NB4 (cell line): ENCODE data around the gene PAPSS2.

Experiments used
- CTCF ChIP-seq: IDR thresholded peaks from one replicate; pipeline ENCODE4 v1.5.1; 2012; ENCODE audit warnings: low read depth, low read length
- MAX ChIP-seq: IDR thresholded peaks from 2 replicates; pipeline ENCODE4 v1.6.1; 2011; ENCODE audit warnings: low read depth, low read length
- MYC ChIP-seq: IDR thresholded peaks from 2 replicates; pipeline ENCODE4 v1.6.1; 2011; ENCODE audit warnings: low read depth, low read length
- POLR2A ChIP-seq: IDR thresholded peaks from 2 replicates; pipeline ENCODE4 v1.6.1; 2011; ENCODE audit warnings: mild to moderate bottlenecking; ENCODE audit not compliant: insufficient read length; ENCODE audit errors: extremely low read depth

- TF ChIP-seq CTCF (no peak), POLR2A (no peak), MAX (no peak), MYC (no peak)
These were observed 106.1 kb downstream of the PAPSS2 start for GRCh38 chr10:87765666-87766376.
